ENCODE data around the gene TP53I13. TPM values are rescaled to one million over a fixed set of nuclear protein-coding genes. Genes with fewer than 3 reads are reported as not detected.

Gene TP53I13
- total RNA-seq, 1 experiment from 2014 or later: 71.5 TPM

- no peak for DNase-seq (ENCODE audit: low read depth, low spot score)
- in situ Hi-C loops (cut with HindIII; ENCODE audit: low pct_unique_long_range_greater_than_20kb, low sequenced_read_pairs): no loop called here
Observed at GRCh38 chr17:29576214-29577000, 7.9 kb downstream of the TP53I13 start.

GRCh38 chr17:29577001-29577370 is 8.5 kb downstream of the TP53I13 start:
- in situ Hi-C loops (cut with HindIII; ENCODE audit: low pct_unique_long_range_greater_than_20kb, low sequenced_read_pairs): no loop called here
- no peak for DNase-seq (ENCODE audit: low read depth, low spot score)

GRCh38 chr17:29577385-29578211 is 9.1 kb downstream of the TP53I13 start:
- in situ Hi-C loops (cut with HindIII; ENCODE audit: low pct_unique_long_range_greater_than_20kb, low sequenced_read_pairs): no loop called here
- no peak for DNase-seq (ENCODE audit: low read depth, low spot score)

GRCh38 chr17:29578626-29579485 is 10.4 kb downstream of the TP53I13 start:
- in situ Hi-C loops (cut with HindIII; ENCODE audit: low pct_unique_long_range_greater_than_20kb, low sequenced_read_pairs): no loop called here
- DNase-seq (ENCODE audit: low read depth, low spot score): no peak

- DNase-seq (ENCODE audit: low read depth, low spot score): peak; percentile 90
- in situ Hi-C loops (cut with HindIII; ENCODE audit: low pct_unique_long_range_greater_than_20kb, low sequenced_read_pairs): no loop called here
Observed at GRCh38 chr17:29579866-29580771, 11.6 kb downstream of the TP53I13 start.

- DNase-seq (ENCODE audit: low read depth, low spot score): no peak
- in situ Hi-C loops (cut with HindIII; ENCODE audit: low pct_unique_long_range_greater_than_20kb, low sequenced_read_pairs): no loop called here
Observed at GRCh38 chr17:29581583-29582253, 13.2 kb downstream of the TP53I13 start.

GRCh38 chr17:29582254-29582765 is 13.8 kb downstream of the TP53I13 start:
- in situ Hi-C loops (cut with HindIII; ENCODE audit: low pct_unique_long_range_greater_than_20kb, low sequenced_read_pairs): no loop called here
- no peak for DNase-seq (ENCODE audit: low read depth, low spot score)

- in situ Hi-C loops (cut with HindIII; ENCODE audit: low pct_unique_long_range_greater_than_20kb, low sequenced_read_pairs): no loop called here
- no peak for DNase-seq (ENCODE audit: low read depth, low spot score)
Observed at GRCh38 chr17:29582772-29583171, 14.3 kb downstream of the TP53I13 start.

- DNase-seq (ENCODE audit: low read depth, low spot score): no peak
- in situ Hi-C loops (cut with HindIII; ENCODE audit: low pct_unique_long_range_greater_than_20kb, low sequenced_read_pairs): no loop called here
Observed at GRCh38 chr17:29583324-29584248, 15.1 kb downstream of the TP53I13 start.

- peak; percentile 84 for DNase-seq (ENCODE audit: low read depth, low spot score)
- in situ Hi-C loops (cut with HindIII; ENCODE audit: low pct_unique_long_range_greater_than_20kb, low sequenced_read_pairs): no loop called here
Observed at GRCh38 chr17:29584452-29585079, 16.1 kb downstream of the TP53I13 start.

- no peak for DNase-seq (ENCODE audit: low read depth, low spot score)
- in situ Hi-C loops (cut with HindIII; ENCODE audit: low pct_unique_long_range_greater_than_20kb, low sequenced_read_pairs): no loop called here
Observed at GRCh38 chr17:29585080-29585751, 16.7 kb downstream of the TP53I13 start.

GRCh38 chr17:29586676-29587469 is 18.4 kb downstream of the TP53I13 start:
- in situ Hi-C loops (cut with HindIII; ENCODE audit: low pct_unique_long_range_greater_than_20kb, low sequenced_read_pairs): no loop called here
- DNase-seq (ENCODE audit: low read depth, low spot score): no peak

- no peak for DNase-seq (ENCODE audit: low read depth, low spot score)
- in situ Hi-C loops (cut with HindIII; ENCODE audit: low pct_unique_long_range_greater_than_20kb, low sequenced_read_pairs): no loop called here
Observed at GRCh38 chr17:29587591-29587990, 19.1 kb downstream of the TP53I13 start.

GRCh38 chr17:29588017-29588561 is 19.6 kb downstream of the TP53I13 start:
- in situ Hi-C loops (cut with HindIII; ENCODE audit: low pct_unique_long_range_greater_than_20kb, low sequenced_read_pairs): no loop called here
- DNase-seq (ENCODE audit: low read depth, low spot score): no peak

Measured in SK-MEL-5 (cell line).